SU-DHL-6 (cell line): Measurements from ENCODE around the gene ILDR2.

Experiments
- H2AFZ ChIP-seq: fragments of 200-600 bp; sonication (generic); 2 replicates; pipeline ENCODE4 v1.6.1; 2014; ENCODE audit warnings: low read depth, mild to moderate bottlenecking, moderate library complexity, mixed read lengths, antibody characterized with exemption, low read length; ENCODE audit not compliant: severe bottlenecking
- H3F3A ChIP-seq: fragments of 200-600 bp; shearing (Covaris generic); 2 replicates; pipeline ENCODE4 v1.6.0; 2016; ENCODE audit warnings: antibody characterized with exemption, mild to moderate bottlenecking; ENCODE audit not compliant: insufficient read depth
- H3K27ac ChIP-seq: fragments of 200-600 bp; sonication (generic); 2 replicates; pipeline ENCODE4 v1.5.1; 2016; ENCODE audit warnings: low read depth, mild to moderate bottlenecking, low read length, moderate library complexity, mixed read lengths
- H3K27me3 ChIP-seq: fragments of 200-600 bp; sonication (generic), shearing (Covaris generic); 2 replicates; pipeline ENCODE4 v1.6.0; 2014; ENCODE audit warnings: mild to moderate bottlenecking, low read length
- H3K36me3 ChIP-seq: fragments of 200-600 bp; sonication (generic); 2 replicates; pipeline ENCODE4 v1.6.1; 2014; ENCODE audit warnings: mild to moderate bottlenecking, low read length, mixed read lengths
- H3K4me2 ChIP-seq: fragments of 300-600, 200-600 bp; shearing (Covaris generic), sonication (generic); 2 replicates; pipeline ENCODE4 v1.6.0; 2014; ENCODE audit warnings: low read length, low read depth, mild to moderate bottlenecking; ENCODE audit not compliant: poor library complexity, severe bottlenecking
- H3K4me3 ChIP-seq: fragments of 200-600 bp; sonication (generic); 2 replicates; pipeline ENCODE4 v1.5.1; 2014; ENCODE audit warnings: antibody characterized with exemption, low read length, mild to moderate bottlenecking, mixed read lengths; ENCODE audit not compliant: insufficient read depth, poor library complexity, severe bottlenecking
- H3K79me2 ChIP-seq: fragments of 200-600 bp; sonication (generic); 2 replicates; pipeline ENCODE4 v1.6.1; 2014; ENCODE audit warnings: mild to moderate bottlenecking, low read length, moderate library complexity; ENCODE audit not compliant: insufficient read depth
- H3K9ac ChIP-seq: fragments of 200-600 bp; sonication (generic); 2 replicates; pipeline ENCODE4 v1.7.0; 2014; ENCODE audit warnings: mild to moderate bottlenecking, low read length
- H3K9me2 ChIP-seq: fragments of 200-600 bp; sonication (generic); replicated peaks from 2 replicates; pipeline ENCODE4 v1.6.1; 2014; ENCODE audit warnings: low read length; ENCODE audit not compliant: insufficient read depth
- H3K9me3 ChIP-seq: fragments of 200-600 bp; sonication (generic); 2 replicates; pipeline ENCODE4 v1.6.1; 2014; ENCODE audit warnings: low read length, mixed read lengths; ENCODE audit not compliant: insufficient read depth
- H4K20me1 ChIP-seq: fragments of 200-600 bp; sonication (generic); 2 replicates; pipeline ENCODE4 v1.6.1; 2014; ENCODE audit warnings: low read depth, mild to moderate bottlenecking, antibody characterized with exemption, low read length, moderate library complexity, mixed read lengths
- CTCF ChIP-seq: fragments of 200-600 bp; sonication (generic); IDR thresholded peaks from one replicate; pipeline ENCODE4 v1.5.1; 2017; ENCODE audit warnings: antibody characterized with exemption, mild to moderate bottlenecking, low read length, moderate library complexity; ENCODE audit not compliant: insufficient read depth, poor library complexity, severe bottlenecking
- EZH2phosphoT487 ChIP-seq: fragments of 200-600 bp; sonication (generic), shearing (Covaris generic); conservative IDR thresholded peaks from 2 replicates; pipeline ENCODE4 v1.6.1; 2018; ENCODE audit warnings: mild to moderate bottlenecking, antibody characterized with exemption, low read length, moderate library complexity, mixed read lengths

ILDR2 gene

DNA sequence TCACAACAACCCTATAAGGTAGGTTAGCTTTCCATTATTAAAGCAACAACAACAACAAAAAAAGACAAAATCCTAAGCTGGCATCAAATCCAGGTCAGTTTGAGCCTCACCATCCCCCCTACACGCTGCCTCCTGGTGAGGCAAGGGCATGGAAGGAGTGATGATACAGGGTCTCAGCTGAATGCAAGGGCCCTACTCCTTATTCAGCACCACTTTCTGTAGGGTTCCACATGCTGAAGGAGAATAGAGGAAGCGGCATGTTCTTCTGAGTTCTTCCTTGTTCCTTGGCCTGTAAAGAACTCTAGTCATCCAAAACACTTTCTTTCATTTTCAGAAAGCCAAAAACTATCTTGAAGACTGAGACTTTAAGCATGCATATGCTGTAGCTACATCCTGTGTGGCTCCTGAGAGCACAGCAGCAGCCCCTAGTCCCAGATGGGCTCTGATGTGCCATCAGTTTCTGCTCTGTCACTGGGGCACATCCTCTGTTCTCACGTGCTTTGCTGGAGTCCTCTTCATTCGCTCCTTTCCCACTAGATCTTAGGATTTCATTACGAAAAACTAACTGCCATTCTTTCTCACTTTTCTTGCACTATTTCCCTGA lies 6.2 kb downstream of the ILDR2 start:
- Histone ChIP-seq H3K4me2 (no peak overlapping the region), H4K20me1 (no peaks in the 10 kb centered on the region), H3K27ac (no peak overlapping the region), H3K9me3 (no peaks in the 10 kb centered on the region), H3K9me2 (no peaks in the 10 kb centered on the region), H3K36me3 (no peaks in the 10 kb centered on the region), H3K4me3 (no peak overlapping the region), H3K9ac (no peak overlapping the region), H2AFZ (no peak overlapping the region), H3K79me2 (no peaks in the 10 kb centered on the region), H3F3A (no peaks in the 10 kb centered on the region), H3K27me3 (no peaks in the 10 kb centered on the region)
- no peak for TF ChIP-seq CTCF
- TF ChIP-seq EZH2phosphoT487: no peak

- H3K27me3 ChIP-seq: no peaks in the 10 kb centered on the region
- TF ChIP-seq CTCF: no peak
- H3K27ac ChIP-seq: no peak overlapping the region
- no peak overlapping the region for H3K4me2 ChIP-seq
- no peaks in the 10 kb centered on the region for H3K36me3 ChIP-seq
- H3K9me3 ChIP-seq: no peaks in the 10 kb centered on the region
- H3K9me2 ChIP-seq: no peaks in the 10 kb centered on the region
- no peak overlapping the region for H3K9ac ChIP-seq
- H3K79me2 ChIP-seq: no peaks in the 10 kb centered on the region
- no peak overlapping the region for H2AFZ ChIP-seq
- H3K4me3 ChIP-seq: no peak overlapping the region
- no peaks in the 10 kb centered on the region for H4K20me1 ChIP-seq
- H3F3A ChIP-seq: no peaks in the 10 kb centered on the region
Measured at GRCh38 chr1:166960858-166961474, 14.4 kb downstream of the ILDR2 start.

DNA sequence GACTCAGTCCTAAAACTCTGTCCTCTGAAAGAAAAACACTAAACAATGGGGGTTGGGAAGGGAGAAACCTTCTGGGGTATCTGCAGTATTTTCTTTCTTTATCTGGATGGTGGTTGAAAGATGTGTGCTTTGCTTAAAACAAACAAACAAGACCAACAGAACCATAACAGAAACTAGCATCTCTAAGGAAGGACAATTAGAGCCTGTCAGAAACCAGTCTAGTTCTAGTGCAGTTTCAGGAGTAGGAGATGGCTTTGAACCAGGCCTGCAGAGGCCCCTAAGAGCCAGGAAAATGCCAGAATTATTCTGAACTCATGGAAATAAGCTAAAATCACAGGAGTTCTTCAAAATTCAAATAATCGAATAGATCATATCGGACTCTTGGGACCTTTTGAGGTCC lies 18.5 kb downstream of the ILDR2 start:
- Histone ChIP-seq H3K27me3 (no peaks in the 10 kb centered on the region), H3K79me2 (no peaks in the 10 kb centered on the region), H3K4me2 (no peak overlapping the region), H2AFZ (no peak overlapping the region), H4K20me1 (no peaks in the 10 kb centered on the region), H3K9me2 (no peaks in the 10 kb centered on the region), H3K27ac (no peak overlapping the region), H3K9me3 (no peaks in the 10 kb centered on the region), H3K4me3 (no peak overlapping the region), H3K9ac (no peak overlapping the region), H3F3A (no peaks in the 10 kb centered on the region), H3K36me3 (no peaks in the 10 kb centered on the region)
- TF ChIP-seq EZH2phosphoT487 (no peak), CTCF (no peak)
